Spleen (tissue), 7 donors: ENCODE results near the gene ECD.

Experiments used
- CTCF ChIP-seq, 11 experiments: fragments of 200-600 bp in 7 of 11; fragments of 450-650 bp in 4 of 11; sonication (generic) in 4 of 11; IDR thresholded peaks in 8 of 11; conservative IDR thresholded peaks in 3 of 11; 1 replicate in 7 of 11; 2 replicates in 4 of 11; pipeline versions ENCODE4 v1.4.0 to v1.8.0; 2016 to 2021; ENCODE audit warnings: antibody characterized with exemption in 11 of 11, inconsistent platforms in 4 of 11, mild to moderate bottlenecking in 1 of 11
- POLR2A ChIP-seq, 3 donors: fragments of 450-650 bp; IDR thresholded peaks; one replicate each; pipeline ENCODE4 v1.5.1; 2017; ENCODE audit warnings: antibody characterized with exemption in 3 of 3, mild to moderate bottlenecking in 1 of 3
- POLR2AphosphoS5 ChIP-seq, 3 donors: sonication (generic); formaldehyde crosslinking; IDR thresholded peaks; one replicate each; pipeline ENCODE4 v1.5.1; 2017; ENCODE audit warnings: antibody characterized with exemption in 3 of 3
- donor health status: DM: no; HTN: no; CAD: no; lungs with moderate emphysema.
- donor health status: DM: no; HTN: no; CAD: no.
- donor health status: DM: no; HTN: no; CAD: no.

- TF ChIP-seq CTCF (IDR thresholded peaks at IDR 0.05 in 8 of 11, conservative IDR thresholded peaks at IDR 0.05 in 3 of 11) (no peak), POLR2A (IDR thresholded peaks at IDR 0.05) (no peak), POLR2AphosphoS5 (IDR thresholded peaks at IDR 0.05) (no peak)
Observed at GRCh38 chr10:73106301-73106700, 61.5 kb downstream of the ECD start.
